MM.1S (cell line): ENCODE measurements around the gene SP4.

Experiments
- CTCF ChIP-seq: fragments of 300-600 bp; sonication (generic); IDR thresholded peaks from 2 replicates; pipeline ENCODE4 v1.5.1; 2016; ENCODE audit warnings: antibody characterized with exemption, low read length, mixed read lengths
- EZH2 ChIP-seq: fragments of 300-600 bp; sonication (generic); optimal IDR thresholded peaks from 2 replicates; pipeline ENCODE3; 2017; ENCODE audit warnings: low read depth, mild to moderate bottlenecking, antibody characterized with exemption, low read length, mixed read lengths
- EZH2phosphoT487 ChIP-seq: fragments of 300-600 bp; sonication (generic); IDR thresholded peaks from 2 replicates; pipeline ENCODE4 v1.6.1; 2018; ENCODE audit warnings: antibody characterized with exemption, low read length

GRCh38 chr7:21544715-21545114 is 116.8 kb downstream of the SP4 start:
- TF ChIP-seq EZH2 (no peak), CTCF (no peak), EZH2phosphoT487 (no peak)
